GM18873 (cell line): ENCODE results near the gene GRB2.
"Not testable (repeated sequence)": the region's sequence is repeated elsewhere in the genome, so short reads cannot be mapped to it uniquely, and the experiment has no call there.

Experiments
- ATAC-seq: cut with Tn5 transposase; IDR thresholded peaks from one replicate; pipeline ENCODE4 v1.9.1; 2021; ENCODE audit warnings: mild to moderate bottlenecking, moderate library complexity, moderate number of reproducible peaks; ENCODE audit not compliant: unreplicated experiment, low FRiP score

The GRB2 gene

GRCh38 chr17:75405365-75406221 lies at the start of gene GRB2:
GRB2 (minus strand) TSS chr17:75405678; CDS start chr17:75393628, 12,050 bp downstream.
- ATAC-seq, result peak; percentile 77

- not testable (repeated sequence) for ATAC-seq
These were observed 49.2 kb upstream of the GRB2 start for GRCh38 chr17:75454672-75455071.

- no peak for ATAC-seq
These were observed 48.7 kb upstream of the GRB2 start for GRCh38 chr17:75454193-75454592.

DNA sequence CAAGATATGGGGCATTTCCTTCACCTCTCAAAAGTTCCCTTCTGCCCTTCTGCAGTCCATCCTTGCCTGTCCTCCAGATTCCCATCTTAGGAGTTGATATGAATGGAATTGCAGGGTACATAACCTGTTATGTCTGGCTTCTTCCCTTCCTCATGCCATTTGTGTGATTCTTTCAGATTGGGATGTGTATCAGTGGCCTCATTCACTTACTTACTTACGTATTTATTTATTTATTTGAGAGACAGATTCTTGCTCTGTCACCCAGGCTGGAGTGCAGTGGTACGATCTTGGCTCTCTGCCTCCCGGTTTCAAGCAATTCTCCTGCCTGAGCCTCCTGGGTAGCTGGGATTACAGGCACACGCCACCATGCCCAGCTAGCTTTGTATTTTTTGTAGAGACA lies 44.8 kb upstream of the GRB2 start:
- no peak for ATAC-seq

- no peak for ATAC-seq
These were observed 42.7 kb upstream of the GRB2 start for GRCh38 chr17:75447951-75448856.

- not testable (repeated sequence) for ATAC-seq
These were observed 40.4 kb upstream of the GRB2 start for GRCh38 chr17:75445896-75446295.

GRCh38 chr17:75445296-75445695 lies 39.8 kb upstream of the GRB2 start:
- ATAC-seq, result no peak

GRCh38 chr17:75442168-75443103 lies 37.0 kb upstream of the GRB2 start:
- ATAC-seq, result no peak

- no peak for ATAC-seq
These were observed 35.4 kb upstream of the GRB2 start for GRCh38 chr17:75440738-75441448.

DNA sequence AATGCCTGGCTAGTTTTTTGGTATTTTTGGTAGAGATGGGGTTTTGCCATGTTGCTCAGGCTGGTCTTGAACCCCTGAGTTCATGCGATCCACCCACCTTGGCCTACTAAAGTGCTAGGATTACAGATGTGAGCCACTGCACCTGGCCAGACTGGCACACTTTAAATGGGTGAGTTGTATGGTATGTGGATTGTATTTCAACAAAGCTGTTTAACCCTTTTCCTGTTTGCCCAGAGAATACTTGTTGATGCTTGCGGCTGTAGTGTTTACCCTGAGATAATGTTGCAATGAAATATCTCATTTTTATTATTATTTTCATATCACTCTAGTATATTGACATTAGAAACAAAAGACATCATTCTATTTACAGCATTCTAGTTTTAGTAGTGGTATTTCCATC lies 33.8 kb upstream of the GRB2 start:
- no peak for ATAC-seq

- not testable (repeated sequence) for ATAC-seq
These were observed 31.9 kb upstream of the GRB2 start for GRCh38 chr17:75437404-75437803.

DNA sequence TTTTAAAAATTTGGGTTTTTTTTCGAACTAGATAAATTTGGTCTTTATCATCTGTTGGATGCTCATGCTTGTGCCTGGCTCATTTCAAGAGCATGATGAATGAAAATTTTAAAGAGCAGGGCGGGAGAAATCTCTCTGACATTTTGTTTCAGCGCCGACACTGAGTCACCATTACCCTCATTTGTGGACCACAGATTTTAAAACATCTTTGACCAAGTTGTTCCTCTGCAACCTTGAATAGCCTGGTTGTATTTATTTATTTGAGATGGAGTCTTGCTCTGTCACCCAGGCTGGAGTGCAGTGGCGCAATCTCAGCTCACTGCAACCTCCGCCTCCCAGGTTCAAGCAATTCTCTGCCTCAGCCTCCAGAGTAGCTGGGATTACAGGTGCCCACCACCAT lies 29.0 kb upstream of the GRB2 start:
- not testable (repeated sequence) for ATAC-seq

GRCh38 chr17:75433218-75433783 lies 27.8 kb upstream of the GRB2 start:
- no peak for ATAC-seq

DNA sequence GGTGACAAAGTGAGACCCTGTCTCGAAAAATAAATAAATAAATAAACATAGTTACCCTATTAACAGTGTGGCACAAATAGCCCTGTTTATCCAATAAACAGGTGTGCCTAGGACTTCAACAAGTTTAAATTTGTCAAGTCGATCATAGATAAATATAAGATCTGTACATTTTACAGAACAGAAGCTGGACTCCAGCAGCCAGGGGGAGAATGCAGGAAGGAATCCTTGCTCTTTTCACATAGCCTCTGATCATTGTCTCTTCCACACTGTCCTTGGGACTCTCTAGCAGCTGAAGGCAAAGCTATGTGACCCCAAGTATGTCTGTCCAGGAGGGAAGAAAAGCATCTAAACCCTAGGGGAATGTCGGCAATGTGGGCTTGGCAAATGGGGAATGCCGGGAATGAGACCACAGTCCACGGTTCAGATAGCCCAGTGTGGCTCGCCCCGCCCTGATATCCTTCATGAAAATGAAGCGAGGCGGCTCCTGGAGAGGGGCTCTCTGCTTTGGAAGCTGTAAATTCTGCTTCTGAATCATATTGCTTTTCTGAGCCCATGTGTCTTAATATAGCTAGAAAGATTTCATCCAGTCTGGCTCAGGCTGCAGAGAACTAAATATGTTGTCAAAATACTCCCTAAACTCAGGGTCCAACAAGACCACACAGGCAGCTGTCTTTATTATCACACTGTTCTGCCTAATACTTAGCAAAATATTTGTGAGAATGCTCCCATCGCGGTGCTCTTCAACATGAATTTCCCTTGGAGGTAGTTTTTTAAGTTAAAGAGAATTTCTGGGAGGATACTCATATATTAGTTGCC lies 24.9 kb upstream of the GRB2 start:
- no peak for ATAC-seq

- no peak for ATAC-seq
These were observed 23.3 kb upstream of the GRB2 start for GRCh38 chr17:75428543-75429469.

DNA sequence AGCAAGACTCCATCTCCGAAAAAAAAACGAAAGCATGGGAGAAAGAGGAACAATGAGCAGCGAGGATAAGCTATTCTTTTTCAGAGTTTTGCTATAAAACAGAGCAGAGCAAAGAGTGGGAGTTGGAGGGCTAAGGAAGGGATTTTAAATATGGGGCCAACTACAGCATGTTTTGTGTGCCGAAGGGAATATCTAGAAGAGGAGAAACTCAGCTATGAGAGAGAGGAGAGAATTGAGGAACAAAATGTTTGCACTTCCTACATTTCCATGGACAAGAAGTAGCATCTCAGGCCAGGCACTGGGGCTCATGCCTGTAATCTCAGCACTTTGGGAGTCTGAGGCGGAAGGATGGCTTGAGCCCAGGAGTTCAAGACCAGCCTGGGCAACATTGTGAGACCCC lies 13.1 kb upstream of the GRB2 start:
- ATAC-seq, result no peak

GRCh38 chr17:75417054-75417580 lies 11.6 kb upstream of the GRB2 start:
- ATAC-seq, result no peak
